OCI-LY1 (cell line): ENCODE data around the gene JMJD1C.

Experiments
- EZH2 ChIP-seq: fragments of 200-600 bp; sonication (generic), shearing (Covaris generic); IDR thresholded peaks from 2 replicates; pipeline ENCODE4 v1.8.0; 2017; ENCODE audit warnings: borderline replicate concordance, mixed run types, mild to moderate bottlenecking, antibody characterized with exemption, low read length, moderate library complexity, mixed read lengths
- TF ChIP-seq, protein P1 (sequence below): fragments of 200-600 bp; sonication (generic), shearing (Covaris generic); IDR thresholded peaks from 2 replicates; pipeline ENCODE4 v1.5.1; 2017; ENCODE audit warnings: mild to moderate bottlenecking, antibody characterized with exemption, low read length, moderate library complexity, mixed read lengths

DNA sequence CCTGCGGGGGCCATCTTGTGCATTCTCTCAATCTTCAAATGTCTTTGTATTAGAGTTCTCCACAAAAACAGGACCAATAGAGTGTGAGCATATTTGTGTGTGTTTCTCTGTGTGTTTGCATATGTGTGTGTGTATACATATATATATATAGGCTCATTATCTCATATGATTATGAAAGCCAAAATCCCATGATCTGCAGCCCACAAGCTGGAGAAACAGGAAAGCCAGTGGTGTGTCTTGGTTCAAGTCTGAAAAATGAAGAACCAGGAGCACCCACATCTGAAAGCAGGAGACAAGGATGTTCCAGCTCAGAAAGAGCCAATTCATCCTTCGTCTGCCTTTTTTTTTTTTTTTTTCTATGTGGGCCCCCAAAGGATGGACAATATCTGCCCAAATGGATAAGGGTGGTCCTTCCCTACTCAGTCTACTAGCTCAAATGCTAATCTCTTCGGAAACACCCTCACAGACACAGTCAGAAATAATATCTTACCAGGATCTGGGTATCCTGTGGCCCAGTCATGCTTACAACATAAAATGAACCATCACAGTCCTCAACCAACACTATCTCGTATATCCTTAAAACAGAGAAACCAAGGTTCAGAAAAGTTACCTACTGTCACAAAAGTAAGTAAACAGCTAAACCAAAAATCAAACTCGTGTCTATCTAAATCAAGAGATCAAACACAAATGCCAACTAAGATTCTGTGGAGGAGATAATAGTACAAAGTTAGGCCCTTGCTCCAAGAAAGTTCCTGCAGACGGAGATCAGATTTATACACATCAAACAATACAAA, 141.9 kb downstream of the JMJD1C start:
- TF ChIP-seq, protein P1, sequence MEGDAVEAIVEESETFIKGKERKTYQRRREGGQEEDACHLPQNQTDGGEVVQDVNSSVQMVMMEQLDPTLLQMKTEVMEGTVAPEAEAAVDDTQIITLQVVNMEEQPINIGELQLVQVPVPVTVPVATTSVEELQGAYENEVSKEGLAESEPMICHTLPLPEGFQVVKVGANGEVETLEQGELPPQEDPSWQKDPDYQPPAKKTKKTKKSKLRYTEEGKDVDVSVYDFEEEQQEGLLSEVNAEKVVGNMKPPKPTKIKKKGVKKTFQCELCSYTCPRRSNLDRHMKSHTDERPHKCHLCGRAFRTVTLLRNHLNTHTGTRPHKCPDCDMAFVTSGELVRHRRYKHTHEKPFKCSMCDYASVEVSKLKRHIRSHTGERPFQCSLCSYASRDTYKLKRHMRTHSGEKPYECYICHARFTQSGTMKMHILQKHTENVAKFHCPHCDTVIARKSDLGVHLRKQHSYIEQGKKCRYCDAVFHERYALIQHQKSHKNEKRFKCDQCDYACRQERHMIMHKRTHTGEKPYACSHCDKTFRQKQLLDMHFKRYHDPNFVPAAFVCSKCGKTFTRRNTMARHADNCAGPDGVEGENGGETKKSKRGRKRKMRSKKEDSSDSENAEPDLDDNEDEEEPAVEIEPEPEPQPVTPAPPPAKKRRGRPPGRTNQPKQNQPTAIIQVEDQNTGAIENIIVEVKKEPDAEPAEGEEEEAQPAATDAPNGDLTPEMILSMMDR = no peak
- TF ChIP-seq EZH2 = no peak
